ENCODE results near the gene SS18L1. TPM values are rescaled to one million over a fixed set of nuclear protein-coding genes. Genes with fewer than 3 reads are reported as not detected.

Gene SS18L1
- total RNA-seq, 6 donors from 2014 or later, result 12.2 to 70.8 (median 19.7) TPM

DNA sequence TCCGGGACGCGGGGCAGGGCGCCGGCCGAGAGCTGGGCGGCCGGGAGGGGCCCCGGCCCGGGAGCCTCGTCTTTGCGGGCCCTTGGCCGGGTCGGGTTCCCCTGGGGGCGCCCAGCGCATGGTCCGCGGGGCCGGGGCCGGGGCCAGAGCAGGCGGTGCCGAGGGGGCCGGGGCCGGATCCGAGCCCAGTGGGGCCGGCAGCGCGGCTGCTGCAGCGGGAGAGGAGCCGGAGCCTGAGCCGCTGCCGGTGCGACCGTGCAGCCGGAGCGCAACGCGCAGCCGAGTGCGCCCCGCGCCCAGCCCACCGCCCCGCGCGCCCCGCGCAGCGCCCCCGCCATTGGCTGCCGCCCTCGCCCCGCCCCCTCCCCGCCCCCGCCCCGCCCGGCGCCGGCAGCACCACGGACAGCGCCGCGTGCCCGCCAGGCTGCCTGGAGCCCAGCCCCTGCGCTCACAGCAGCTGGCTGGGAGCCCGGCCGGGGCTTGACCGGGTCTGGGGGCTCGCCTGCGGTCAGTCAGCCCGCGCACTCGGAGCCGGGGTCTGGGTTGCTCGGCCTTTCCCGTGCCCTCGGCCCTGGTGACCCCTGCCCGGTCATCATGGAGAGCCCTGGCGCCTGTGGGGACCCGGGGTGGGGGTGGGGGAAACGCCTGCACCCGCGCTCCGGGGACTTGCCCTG is 76.6 kb downstream of the SS18L1 start, which contains the start of gene HRH3:
HRH3 (minus strand) TSS at position 287 of the 674 bp plus-strand sequence. CDS start 308 bp downstream, outside the sequence.
- Histone ChIP-seq H3K27me3 (peaks cover 0 to 67% (median 28%) of the 10 kb centered on the region in 4 donors), H3K36me3 (no peaks in the 10 kb centered on the region), H3K27ac (no peak within 1 kb of the TSS), H3K4me1 (peaks cover 10 to 22% (median 16%) of the 10 kb centered on the region in 4 donors), H3K4me3 (peak within 1 kb of the TSS in 3 of 4 donors; percentile 39 to 49 (median 47)), H3K9me3 (no peaks in the 10 kb centered on the region)
- WGBS, 2 donors, result 0 to 4% methylated on average over 2 to 10 of the region's 84 CpGs
- peak in 1 of 2 donors; percentile 71 for ATAC-seq (ENCODE audit: low FRiP score in 2 of 2)
- TF ChIP-seq, protein P1, sequence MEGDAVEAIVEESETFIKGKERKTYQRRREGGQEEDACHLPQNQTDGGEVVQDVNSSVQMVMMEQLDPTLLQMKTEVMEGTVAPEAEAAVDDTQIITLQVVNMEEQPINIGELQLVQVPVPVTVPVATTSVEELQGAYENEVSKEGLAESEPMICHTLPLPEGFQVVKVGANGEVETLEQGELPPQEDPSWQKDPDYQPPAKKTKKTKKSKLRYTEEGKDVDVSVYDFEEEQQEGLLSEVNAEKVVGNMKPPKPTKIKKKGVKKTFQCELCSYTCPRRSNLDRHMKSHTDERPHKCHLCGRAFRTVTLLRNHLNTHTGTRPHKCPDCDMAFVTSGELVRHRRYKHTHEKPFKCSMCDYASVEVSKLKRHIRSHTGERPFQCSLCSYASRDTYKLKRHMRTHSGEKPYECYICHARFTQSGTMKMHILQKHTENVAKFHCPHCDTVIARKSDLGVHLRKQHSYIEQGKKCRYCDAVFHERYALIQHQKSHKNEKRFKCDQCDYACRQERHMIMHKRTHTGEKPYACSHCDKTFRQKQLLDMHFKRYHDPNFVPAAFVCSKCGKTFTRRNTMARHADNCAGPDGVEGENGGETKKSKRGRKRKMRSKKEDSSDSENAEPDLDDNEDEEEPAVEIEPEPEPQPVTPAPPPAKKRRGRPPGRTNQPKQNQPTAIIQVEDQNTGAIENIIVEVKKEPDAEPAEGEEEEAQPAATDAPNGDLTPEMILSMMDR (IDR thresholded peaks at IDR 0.05), result no peak
- TF ChIP-seq POLR2A (IDR thresholded peaks at IDR 0.05) (no peak), POLR2AphosphoS5 (IDR thresholded peaks at IDR 0.05) (no peak), EP300 (IDR thresholded peaks at IDR 0.05) (no peak)
- DNase-seq, result peak; percentile 39 to 91

DNA sequence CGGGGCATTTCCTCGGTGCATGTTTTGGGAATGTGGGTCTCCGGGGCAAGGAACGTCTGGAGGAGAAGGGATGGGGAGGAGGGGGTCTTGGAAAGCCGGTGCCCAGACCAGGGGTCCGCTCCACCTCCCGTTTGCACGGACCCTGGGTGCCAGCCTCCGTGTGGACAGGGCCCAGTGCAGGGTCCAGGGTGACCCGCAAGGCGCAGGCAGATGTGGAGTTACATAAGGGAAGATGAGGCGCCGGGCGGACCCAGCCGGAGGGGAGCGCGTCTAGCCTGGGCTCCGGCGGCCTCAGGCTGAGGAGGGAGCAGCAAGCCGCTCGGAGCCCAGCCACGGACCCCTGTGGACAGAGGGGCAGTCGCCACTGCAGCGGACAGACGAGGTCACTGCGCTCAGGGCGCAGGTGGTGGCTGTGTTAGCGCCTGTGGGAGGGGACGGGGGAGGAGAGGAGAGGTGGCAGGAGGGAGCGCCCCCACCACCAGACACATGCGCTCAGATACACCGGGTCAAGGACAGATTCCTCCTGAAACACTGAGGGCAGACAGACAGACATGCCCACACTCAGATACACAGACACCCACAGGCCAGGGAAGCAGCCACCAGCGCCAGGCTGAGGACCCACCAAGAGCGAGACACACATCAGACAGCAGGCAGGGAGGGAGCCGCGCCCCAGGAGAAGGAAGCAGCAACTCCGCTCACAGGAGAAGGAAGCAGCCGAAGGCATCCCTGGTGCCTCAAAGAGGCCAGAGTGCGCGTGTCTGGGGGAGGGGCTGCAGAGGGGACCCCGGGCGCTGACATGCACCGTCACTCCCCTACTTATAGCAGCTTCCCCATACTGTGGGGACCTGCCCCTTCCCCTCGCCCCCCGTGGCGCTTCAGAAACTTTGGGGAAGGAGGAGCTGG is 77.3 kb downstream of the SS18L1 start:
- Histone ChIP-seq H3K36me3 (no peaks in the 10 kb centered on the region), H3K27ac (no peak overlapping the region), H3K27me3 (peaks cover 0 to 67% (median 28%) of the 10 kb centered on the region in 4 donors), H3K4me1 (peaks cover 10 to 22% (median 16%) of the 10 kb centered on the region in 4 donors), H3K9me3 (no peaks in the 10 kb centered on the region), H3K4me3 (peak overlapping the region in 2 of 4 donors; percentile 19 to 47)
- no peak for ATAC-seq (ENCODE audit: low FRiP score in 2 of 2)
- no peak for TF ChIP-seq EP300 (IDR thresholded peaks at IDR 0.05)
- TF ChIP-seq, protein P1 (IDR thresholded peaks at IDR 0.05), result no peak
- no peak for TF ChIP-seq POLR2A (IDR thresholded peaks at IDR 0.05)
- no peak for TF ChIP-seq POLR2AphosphoS5 (IDR thresholded peaks at IDR 0.05)
- DNase-seq, result peak in 1 of 2 donors; percentile 70
- WGBS, 2 donors, result 4 to 6% methylated on average over 12 to 42 of the region's 46 CpGs

DNA sequence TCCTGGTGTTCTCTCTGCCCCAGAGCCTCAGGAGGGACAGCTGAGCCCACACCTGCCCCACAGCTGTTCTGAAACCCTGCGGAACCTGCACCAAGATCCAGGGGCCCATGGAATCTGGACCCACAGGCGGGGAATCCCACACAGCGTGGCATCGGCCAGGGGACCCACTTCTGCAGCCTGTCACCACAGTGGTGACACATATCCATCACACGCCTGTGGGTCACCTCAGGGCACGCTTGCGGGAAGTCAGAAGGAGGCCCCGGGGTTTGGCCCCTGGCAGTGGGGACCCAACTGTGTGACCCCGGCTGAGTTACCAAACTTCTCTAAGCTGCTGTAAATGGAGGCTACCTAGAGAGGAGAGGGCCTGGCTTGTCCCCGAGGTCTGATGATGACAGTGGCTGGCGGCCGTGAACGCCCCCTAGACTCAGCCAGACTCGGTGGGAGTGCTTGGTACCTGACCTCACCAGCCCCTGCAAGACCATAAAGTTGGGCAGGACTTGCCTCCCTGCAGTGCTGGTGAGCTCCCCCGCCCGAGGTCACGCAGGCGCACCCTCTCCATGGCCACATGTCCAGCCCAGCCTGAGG is 78.8 kb downstream of the SS18L1 start:
- H3K36me3 ChIP-seq, result no peaks in the 10 kb centered on the region
- H3K27ac ChIP-seq, result no peak overlapping the region
- peaks cover 0 to 55% (median 26%) of the 10 kb centered on the region in 4 donors for H3K27me3 ChIP-seq
- 83 to 89% methylated on average over 6 to 18 of the region's 18 CpGs for WGBS, 2 donors
- H3K4me3 ChIP-seq, result no peak overlapping the region
- H3K4me1 ChIP-seq, result peaks cover 10 to 22% (median 16%) of the 10 kb centered on the region in 4 donors
- ATAC-seq (ENCODE audit: low FRiP score in 2 of 2), result no peak
- DNase-seq, result peak in 1 of 2 donors; percentile 56
- TF ChIP-seq EP300 (IDR thresholded peaks at IDR 0.05), result no peak
- TF ChIP-seq, protein P1 (IDR thresholded peaks at IDR 0.05), result no peak
- no peak for TF ChIP-seq POLR2A (IDR thresholded peaks at IDR 0.05)
- no peak for TF ChIP-seq POLR2AphosphoS5 (IDR thresholded peaks at IDR 0.05)
- H3K9me3 ChIP-seq, result no peaks in the 10 kb centered on the region

DNA sequence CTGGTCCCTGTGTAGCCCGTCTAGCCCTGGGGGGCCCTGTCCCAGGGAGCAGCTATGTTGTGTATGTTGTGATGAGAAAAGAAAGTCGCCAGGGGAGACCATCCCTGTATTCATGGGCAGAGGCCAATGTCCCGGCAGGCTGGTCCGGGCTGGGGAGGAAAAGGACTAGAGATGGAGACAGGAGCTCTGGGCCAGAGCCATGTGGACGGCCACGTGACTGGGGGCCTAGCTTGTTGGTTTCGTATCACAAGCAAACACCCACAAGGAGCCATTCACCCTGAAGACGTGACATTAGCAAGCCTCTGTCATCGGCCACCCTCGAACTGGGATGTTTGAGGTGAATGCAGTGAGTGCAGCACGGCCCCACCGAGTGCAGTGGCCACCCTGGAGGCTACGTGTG is 79.4 kb downstream of the SS18L1 start:
- TF ChIP-seq POLR2AphosphoS5 (IDR thresholded peaks at IDR 0.05), result no peak
- TF ChIP-seq POLR2A (IDR thresholded peaks at IDR 0.05), result no peak
- TF ChIP-seq, protein P1 (IDR thresholded peaks at IDR 0.05), result no peak
- no peak for TF ChIP-seq EP300 (IDR thresholded peaks at IDR 0.05)
- peaks cover 10 to 22% (median 16%) of the 10 kb centered on the region in 4 donors for H3K4me1 ChIP-seq
- H3K27me3 ChIP-seq, result peaks cover 0 to 48% (median 24%) of the 10 kb centered on the region in 4 donors
- no peaks in the 10 kb centered on the region for H3K9me3 ChIP-seq
- DNase-seq (peak in 1 of 2 donors; percentile 44), ATAC-seq (ENCODE audit: low FRiP score in 2 of 2) (no peak)
- no peak overlapping the region for H3K27ac ChIP-seq
- 65 to 87% methylated on average over 5 to 13 of the region's 13 CpGs for WGBS, 2 donors
- H3K4me3 ChIP-seq, result no peak overlapping the region
- H3K36me3 ChIP-seq, result no peaks in the 10 kb centered on the region

All from upper lobe of left lung (tissue), 6 donors.